ENCODE measurements around the gene PHF2.
A peak's percentile ranks its signal among the peaks of the same experiment; 100 is the strongest.

Gene PHF2

GRCh38 chr9:93682155-93682968, 106.0 kb downstream of the PHF2 start:
- DNase-seq: peak; percentile 57

- DNase-seq: no peak
Measured at GRCh38 chr9:93683331-93684134, 107.1 kb downstream of the PHF2 start.

- no peak for DNase-seq
Measured at GRCh38 chr9:93684161-93684765, 107.9 kb downstream of the PHF2 start.

GRCh38 chr9:93684806-93685543, 108.6 kb downstream of the PHF2 start:
- no peak for DNase-seq

GRCh38 chr9:93686127-93686879, 109.9 kb downstream of the PHF2 start:
- DNase-seq: no peak

GRCh38 chr9:93686880-93687236, 110.5 kb downstream of the PHF2 start:
- no peak for DNase-seq

- no peak for DNase-seq
Measured at GRCh38 chr9:93690618-93691017, 114.2 kb downstream of the PHF2 start.

GRCh38 chr9:93693129-93693528, 116.7 kb downstream of the PHF2 start:
- DNase-seq: no peak

- no peak for DNase-seq
Measured at GRCh38 chr9:93697352-93698139, 121.2 kb downstream of the PHF2 start.

GRCh38 chr9:93698140-93698908, 121.9 kb downstream of the PHF2 start:
- DNase-seq: no peak

- no peak for DNase-seq
Measured at GRCh38 chr9:93699650-93700049, 123.3 kb downstream of the PHF2 start.

- DNase-seq: no peak
Measured at GRCh38 chr9:93701494-93702218, 125.3 kb downstream of the PHF2 start.

GRCh38 chr9:93702261-93702660, 125.9 kb downstream of the PHF2 start:
- no peak for DNase-seq

GRCh38 chr9:93708289-93708986, 132.1 kb downstream of the PHF2 start:
- no peak for DNase-seq

- no peak for DNase-seq
Measured at GRCh38 chr9:93708987-93709302, 132.6 kb downstream of the PHF2 start.

GRCh38 chr9:93709600-93710369, 133.4 kb downstream of the PHF2 start:
- DNase-seq: no peak

GRCh38 chr9:93710370-93710723, 134.0 kb downstream of the PHF2 start:
- no peak for DNase-seq

- no peak for DNase-seq
Measured at GRCh38 chr9:93711002-93711401, 134.6 kb downstream of the PHF2 start.

- DNase-seq: no peak
Measured at GRCh38 chr9:93712896-93713295, 136.5 kb downstream of the PHF2 start.

Data from activated T-cell treated with anti-CD3 and anti-CD28 coated beads for 4 hours (primary cell).